Neuron (in vitro differentiated cells): Measurements from ENCODE around the gene PCYT1A.
"Not testable (repeated sequence)": the region's sequence is repeated elsewhere in the genome, so short reads cannot be mapped to it uniquely, and the experiment has no call there.

ENCODE experiments used
- H2AFZ ChIP-seq: one replicate; pipeline ENCODE4 v1.6.1; 2013; ENCODE audit warnings: low read depth, mild to moderate bottlenecking, inconsistent platforms, low read length, moderate library complexity
- H3K27me3 ChIP-seq: one replicate; pipeline ENCODE4 v1.6.1; 2013; ENCODE audit warnings: low read length; ENCODE audit not compliant: insufficient read depth
- H3K36me3 ChIP-seq: one replicate; pipeline ENCODE4 v1.6.1; 2013; ENCODE audit warnings: low read length; ENCODE audit not compliant: insufficient read depth
- H3K4me1 ChIP-seq: one replicate; pipeline ENCODE4 v1.6.1; 2013; ENCODE audit warnings: low read length; ENCODE audit not compliant: insufficient read depth
- H3K4me3 ChIP-seq: 2 replicates; pipeline ENCODE4 v1.5.1; 2013; ENCODE audit warnings: mild to moderate bottlenecking, low read length, moderate library complexity
- H3K9me3 ChIP-seq: one replicate; pipeline ENCODE4 v1.6.1; 2013; ENCODE audit warnings: low read length

Gene PCYT1A

DNA sequence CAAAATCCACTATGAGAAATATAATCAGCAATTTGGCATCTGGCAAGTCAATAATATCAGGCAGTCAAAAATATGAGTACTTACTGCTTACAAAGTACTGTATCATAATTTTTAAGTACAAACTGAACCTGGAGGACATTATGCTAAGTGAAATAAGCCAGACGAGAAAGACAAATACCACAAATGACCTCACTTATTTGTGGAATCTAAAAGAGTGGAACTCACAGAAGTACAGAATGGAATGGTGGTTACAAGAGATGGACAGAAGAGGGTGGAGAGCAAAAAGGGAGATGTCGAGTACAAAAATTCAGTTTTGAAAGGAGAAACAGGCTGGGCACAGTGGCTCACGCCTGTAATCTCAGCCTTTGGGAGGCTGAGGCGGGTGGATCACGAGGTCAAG lies 12.4 kb downstream of the PCYT1A start:
- Histone ChIP-seq H2AFZ (no peak overlapping the region), H3K9me3 (peaks cover 15% of the 10 kb centered on the region), H3K36me3 (peaks cover 12% of the 10 kb centered on the region), H3K4me1 (no peaks in the 10 kb centered on the region), H3K27me3 (no peaks in the 10 kb centered on the region), H3K4me3 (no peak overlapping the region)

DNA sequence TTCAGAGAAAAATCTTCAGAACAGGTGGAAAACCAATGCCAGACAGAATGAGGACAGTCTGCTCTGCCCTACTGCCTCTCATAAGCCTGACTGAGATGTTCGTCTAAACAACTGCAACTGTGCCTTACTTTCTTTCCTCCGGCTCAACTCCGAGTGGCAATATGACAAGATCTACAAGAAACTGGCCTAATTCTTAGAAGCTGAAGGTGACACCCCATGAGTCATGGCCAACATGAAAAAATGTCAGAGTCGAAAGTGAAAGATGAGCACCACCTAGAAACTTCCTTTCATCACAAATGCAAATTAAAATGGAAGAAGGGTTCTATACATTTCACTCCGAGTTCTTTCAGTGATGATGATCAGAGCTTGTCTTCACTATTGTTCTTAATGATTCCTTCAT lies 12.9 kb downstream of the PCYT1A start:
- Histone ChIP-seq H2AFZ (no peak overlapping the region), H3K36me3 (peaks cover 14% of the 10 kb centered on the region), H3K4me1 (no peaks in the 10 kb centered on the region), H3K9me3 (peaks cover 15% of the 10 kb centered on the region), H3K27me3 (no peaks in the 10 kb centered on the region), H3K4me3 (no peak overlapping the region)

DNA sequence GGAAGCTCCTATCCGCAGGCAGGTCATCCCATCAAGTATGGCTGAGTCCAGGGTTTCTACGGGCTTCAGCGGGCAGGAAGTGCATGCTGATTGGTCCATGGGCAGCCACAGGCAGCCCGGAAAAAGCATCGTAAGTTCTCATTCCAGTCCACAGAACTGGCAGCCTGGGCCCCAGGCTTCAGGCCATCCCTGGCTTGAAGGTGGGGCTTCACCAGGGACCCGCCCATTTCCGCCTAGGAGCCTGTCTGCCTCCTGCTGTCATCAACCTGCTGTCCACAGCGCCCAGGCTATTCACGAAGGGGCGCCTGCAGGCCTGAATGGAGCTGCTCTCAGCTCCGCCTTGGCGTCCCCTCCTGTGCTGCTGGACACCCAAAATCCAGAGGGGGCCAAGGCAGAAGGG lies 13.9 kb downstream of the PCYT1A start:
- H3K36me3 ChIP-seq, result peaks cover 23% of the 10 kb centered on the region
- H3K27me3 ChIP-seq, result no peaks in the 10 kb centered on the region
- no peak overlapping the region for H2AFZ ChIP-seq
- no peak overlapping the region for H3K4me3 ChIP-seq
- H3K4me1 ChIP-seq, result no peaks in the 10 kb centered on the region
- peaks cover 15% of the 10 kb centered on the region for H3K9me3 ChIP-seq

DNA sequence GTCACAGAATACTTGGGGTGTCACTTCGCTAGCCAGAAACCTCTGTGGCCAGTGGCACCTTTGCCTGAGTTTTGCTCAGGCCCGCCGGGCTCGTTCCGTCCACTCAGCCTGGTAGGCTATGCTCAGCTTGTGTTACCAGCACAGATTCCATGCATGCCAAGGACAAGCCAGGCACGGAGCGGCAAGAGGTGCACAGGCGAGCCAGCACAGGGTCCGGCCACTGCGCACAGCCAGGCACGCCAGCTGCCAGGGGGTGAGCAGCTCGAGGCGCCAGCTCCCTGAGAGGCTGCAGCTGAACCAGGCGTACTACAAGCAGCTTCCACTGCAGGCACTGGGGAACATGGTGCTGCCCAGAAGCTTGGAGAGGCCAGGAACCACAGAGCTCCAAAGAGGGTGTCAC lies 14.7 kb downstream of the PCYT1A start:
- no peak overlapping the region for H2AFZ ChIP-seq
- H3K36me3 ChIP-seq, result peaks cover 27% of the 10 kb centered on the region
- no peak overlapping the region for H3K4me3 ChIP-seq
- H3K9me3 ChIP-seq, result peaks cover 14% of the 10 kb centered on the region
- no peaks in the 10 kb centered on the region for H3K27me3 ChIP-seq
- no peaks in the 10 kb centered on the region for H3K4me1 ChIP-seq

DNA sequence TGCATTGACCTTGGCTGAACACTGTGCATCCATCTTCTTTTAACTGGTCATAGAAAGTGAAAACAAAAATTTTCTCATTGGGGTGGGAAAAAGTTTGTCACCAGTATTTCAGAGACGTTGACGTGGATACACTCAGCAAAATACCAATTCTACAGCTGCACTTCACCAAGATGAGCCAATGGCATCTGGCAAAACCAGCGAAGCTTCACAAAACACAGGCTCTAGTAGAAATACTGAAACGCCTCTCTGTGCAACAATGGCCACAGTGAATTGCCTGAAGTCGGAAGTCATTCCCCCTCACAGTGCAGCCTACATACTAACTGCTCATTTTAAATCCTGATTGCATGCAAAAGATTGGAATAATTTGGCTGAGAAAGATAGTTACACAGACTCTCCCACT lies 17.0 kb downstream of the PCYT1A start:
- Histone ChIP-seq H3K9me3 (peaks cover 16% of the 10 kb centered on the region), H3K27me3 (no peaks in the 10 kb centered on the region), H2AFZ (no peak overlapping the region), H3K36me3 (peaks cover 36% of the 10 kb centered on the region), H3K4me1 (no peaks in the 10 kb centered on the region), H3K4me3 (no peak overlapping the region)

DNA sequence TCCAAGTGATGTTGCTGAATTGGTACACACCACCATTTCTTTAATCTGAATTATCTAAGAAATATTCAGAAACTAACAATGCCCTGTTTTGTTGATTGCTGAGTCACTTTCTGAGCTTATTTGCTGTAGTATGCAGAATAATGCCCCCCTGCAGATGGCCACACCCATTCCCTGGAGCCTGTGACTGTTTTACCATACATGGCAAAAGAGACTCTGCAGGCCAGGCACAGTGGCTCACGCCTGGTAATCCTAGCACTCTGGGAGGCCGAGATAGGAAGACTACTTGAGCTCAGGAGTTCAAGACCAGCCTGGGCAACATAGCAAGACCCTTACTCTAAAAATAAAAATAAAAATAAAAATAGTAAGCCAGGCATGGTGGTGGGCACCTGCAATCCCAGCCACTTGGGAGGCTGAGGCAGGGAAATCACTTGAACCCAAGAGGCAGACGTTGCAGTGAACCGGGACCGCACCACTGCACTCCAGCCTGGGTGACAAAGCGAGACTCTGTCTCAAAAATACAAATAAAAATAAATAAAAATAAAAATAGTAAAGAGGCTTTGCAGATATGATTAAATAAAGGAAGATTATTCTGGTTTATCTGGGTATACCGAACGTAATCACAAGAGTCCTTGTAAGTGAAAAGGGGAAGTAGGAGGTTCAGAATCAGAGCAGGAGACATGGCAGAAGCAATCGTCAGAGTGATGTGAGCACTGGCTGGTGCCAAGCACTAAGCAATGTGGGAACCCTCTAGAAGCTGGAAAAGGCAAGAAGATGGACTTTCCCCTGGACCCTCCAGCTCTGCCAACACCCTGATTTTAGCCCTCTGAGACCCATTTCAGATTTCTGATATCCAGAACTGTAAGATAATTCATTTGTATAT lies 19.0 kb downstream of the PCYT1A start:
- no peaks in the 10 kb centered on the region for H3K4me1 ChIP-seq

DNA sequence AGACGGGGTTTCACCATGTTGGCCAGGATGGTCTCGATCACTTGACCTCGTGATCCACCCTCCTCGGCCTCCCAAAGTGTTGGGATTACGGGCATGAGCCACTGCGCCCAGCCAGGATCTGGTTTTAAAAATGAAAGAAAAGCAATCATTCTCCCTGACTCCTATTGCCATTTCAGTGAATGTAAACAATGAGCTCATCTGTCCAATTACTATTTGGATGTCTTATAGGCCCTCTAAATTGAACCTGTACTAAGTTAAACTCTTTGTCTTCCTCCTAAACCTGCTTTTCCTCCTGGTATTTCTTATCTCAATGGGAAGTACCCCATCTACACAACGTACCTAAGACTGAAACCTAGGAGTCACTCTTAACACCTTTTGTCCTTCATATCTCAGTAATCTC lies 23.7 kb downstream of the PCYT1A start:
- no peak overlapping the region for H2AFZ ChIP-seq
- no peaks in the 10 kb centered on the region for H3K27me3 ChIP-seq
- peaks cover 3% of the 10 kb centered on the region for H3K4me1 ChIP-seq
- H3K4me3 ChIP-seq, result no peak overlapping the region
- peaks cover 24% of the 10 kb centered on the region for H3K36me3 ChIP-seq
- peaks cover 5% of the 10 kb centered on the region for H3K9me3 ChIP-seq

More for the DNA sequence above, 19.0 kb downstream of the PCYT1A start:
- Histone ChIP-seq H3K27me3 (no peaks in the 10 kb centered on the region), H2AFZ (no peak overlapping the region), H3K9me3 (peaks cover 10% of the 10 kb centered on the region), H3K4me3 (no peak overlapping the region), H3K36me3 (peaks cover 41% of the 10 kb centered on the region)

DNA sequence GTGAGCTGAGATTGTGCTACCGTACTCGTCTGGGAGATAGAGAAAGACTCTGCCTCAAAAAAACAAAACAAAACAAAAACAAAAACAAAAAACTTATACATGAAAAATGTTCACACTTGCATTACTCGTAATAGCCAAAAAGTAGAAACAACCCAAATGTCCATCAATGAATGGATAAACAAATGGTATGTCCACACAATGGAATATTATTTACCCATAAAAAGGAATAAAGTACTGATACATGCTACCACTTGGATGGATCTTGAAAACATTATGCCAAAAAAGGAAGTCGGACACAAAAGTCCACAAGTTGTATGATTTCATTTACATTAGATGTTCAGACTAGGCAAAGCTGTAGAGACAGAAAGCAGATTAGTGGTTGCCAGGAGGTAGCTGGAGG lies 26.7 kb downstream of the PCYT1A start:
- no peak overlapping the region for H2AFZ ChIP-seq

DNA sequence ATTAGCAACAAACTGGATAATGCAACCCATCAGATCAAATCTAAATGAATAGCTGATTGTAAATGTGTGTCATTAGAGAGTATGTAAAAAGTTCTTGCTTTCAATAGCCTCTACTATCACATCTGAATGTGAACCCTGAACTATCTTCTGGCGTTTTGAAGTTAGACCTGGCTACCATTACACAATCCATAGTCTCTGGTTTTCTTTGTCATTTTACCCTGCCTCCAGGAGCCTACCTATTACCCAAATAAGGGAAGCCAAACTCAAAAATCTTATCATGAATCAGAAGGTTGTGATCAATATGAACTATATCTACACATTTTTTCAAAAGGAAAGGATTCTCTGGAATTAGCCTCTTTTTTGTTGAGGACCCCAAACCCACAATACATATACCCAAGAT lies 31.8 kb downstream of the PCYT1A start:
- peaks cover 22% of the 10 kb centered on the region for H3K36me3 ChIP-seq
- H3K4me3 ChIP-seq, result no peak overlapping the region
- no peaks in the 10 kb centered on the region for H3K27me3 ChIP-seq
- H3K4me1 ChIP-seq, result no peaks in the 10 kb centered on the region
- no peaks in the 10 kb centered on the region for H3K9me3 ChIP-seq
- no peak overlapping the region for H2AFZ ChIP-seq

More for the DNA sequence above, 26.7 kb downstream of the PCYT1A start:
- H3K4me1 ChIP-seq, result peaks cover 3% of the 10 kb centered on the region
- peaks cover 2% of the 10 kb centered on the region for H3K9me3 ChIP-seq
- peaks cover 19% of the 10 kb centered on the region for H3K36me3 ChIP-seq
- H3K27me3 ChIP-seq, result no peaks in the 10 kb centered on the region
- H3K4me3 ChIP-seq, result no peak overlapping the region

DNA sequence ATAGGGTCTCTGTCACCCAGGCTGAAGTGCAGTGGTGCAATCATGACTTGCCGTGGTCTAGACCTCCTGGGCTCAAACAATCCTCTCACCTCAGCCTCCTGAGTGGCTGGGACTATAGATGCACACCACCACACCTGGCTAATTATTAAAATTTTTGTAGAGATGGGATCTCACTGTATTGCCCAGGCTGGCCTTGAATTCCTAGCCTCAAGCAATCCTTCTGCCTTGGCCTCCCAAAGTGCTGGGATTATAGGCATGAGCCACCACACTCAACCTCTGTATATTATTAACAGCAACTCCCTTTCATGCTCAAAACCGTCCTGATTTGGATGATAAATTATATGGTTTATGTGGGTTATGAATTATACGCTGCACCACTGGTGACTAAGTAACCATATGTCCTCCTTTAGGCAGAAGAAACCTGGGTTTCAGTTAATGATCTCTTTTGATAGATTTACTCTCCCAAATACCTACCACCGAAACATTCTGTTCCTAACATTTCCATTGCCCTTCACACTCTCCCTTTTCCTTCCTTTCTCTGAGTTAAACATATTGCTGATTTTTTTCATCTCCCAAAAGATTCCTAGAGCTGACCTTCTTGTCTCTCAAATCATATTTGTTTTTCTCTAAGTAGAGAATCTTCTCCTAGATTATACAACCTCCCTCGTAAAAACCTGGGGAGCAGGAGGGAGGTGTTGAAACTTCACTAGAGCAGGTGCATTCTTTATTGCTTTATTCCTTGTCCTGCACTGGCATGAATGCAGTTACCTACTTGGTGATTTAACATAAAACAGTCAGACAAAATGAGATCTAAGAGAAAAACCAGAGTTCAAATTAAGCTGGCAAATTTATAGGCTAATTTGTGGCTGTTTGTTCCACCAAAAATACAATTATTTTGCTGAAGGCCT lies 32.9 kb downstream of the PCYT1A start:
- H3K36me3 ChIP-seq, result peaks cover 22% of the 10 kb centered on the region
- H3K4me1 ChIP-seq, result no peaks in the 10 kb centered on the region
- no peak overlapping the region for H3K4me3 ChIP-seq
- H3K9me3 ChIP-seq, result peaks cover 4% of the 10 kb centered on the region
- no peaks in the 10 kb centered on the region for H3K27me3 ChIP-seq
- H2AFZ ChIP-seq, result no peak overlapping the region

DNA sequence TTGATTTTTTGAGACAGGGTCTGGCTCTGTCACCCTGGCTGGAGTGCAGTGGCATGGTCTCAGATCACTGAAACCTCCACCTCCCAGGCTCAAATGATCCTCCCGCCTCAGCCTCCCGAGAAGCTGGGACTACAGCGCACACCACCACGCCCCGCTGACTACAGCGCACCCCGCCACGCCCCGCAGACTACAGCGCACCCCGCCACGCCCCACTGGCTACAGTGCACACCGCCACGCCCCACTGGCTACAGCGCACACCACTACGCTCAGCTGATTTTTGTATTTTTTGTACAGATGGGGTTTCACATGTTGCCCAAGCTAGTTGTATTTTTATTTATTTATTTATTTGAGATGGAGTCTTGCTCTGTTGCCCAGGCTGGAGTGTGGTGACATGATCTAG lies 35.6 kb downstream of the PCYT1A start:
- Histone ChIP-seq H3K9me3 (peaks cover 5% of the 10 kb centered on the region), H3K36me3 (peaks cover 32% of the 10 kb centered on the region), H2AFZ (no peak overlapping the region), H3K27me3 (no peaks in the 10 kb centered on the region), H3K4me3 (no peak overlapping the region), H3K4me1 (no peaks in the 10 kb centered on the region)

DNA sequence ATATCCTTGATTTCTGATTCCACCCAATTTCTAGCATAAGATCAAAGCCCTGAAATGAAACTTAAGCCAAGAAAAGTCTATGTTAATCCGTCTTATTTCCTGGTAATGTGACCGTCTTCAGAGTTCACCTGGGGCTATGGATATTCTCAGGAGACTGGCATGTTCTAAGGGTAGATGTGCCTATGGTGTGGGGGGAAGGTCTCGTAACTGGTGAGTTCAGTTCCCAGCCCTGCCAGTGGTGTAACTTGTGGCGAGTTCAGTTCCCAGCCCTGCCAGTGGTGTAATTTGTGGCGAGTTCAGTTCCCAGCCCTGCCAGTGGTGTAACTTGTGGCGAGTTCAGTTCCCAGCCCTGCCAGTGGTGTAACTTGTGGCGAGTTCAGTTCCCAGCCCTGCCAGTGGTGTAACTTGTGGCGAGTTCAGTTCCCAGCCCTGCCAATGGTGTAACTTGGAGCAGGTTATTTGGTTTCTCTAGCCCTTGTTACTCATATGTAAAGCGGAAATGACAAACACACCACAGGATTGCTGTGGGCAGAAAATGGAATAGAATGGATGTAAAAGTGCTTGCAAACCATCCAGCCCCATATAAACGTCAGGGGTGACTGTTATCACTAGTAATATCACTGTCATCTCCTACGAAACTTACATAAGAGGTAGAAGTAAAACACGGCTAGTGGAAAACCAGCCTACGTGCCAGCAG lies 40.8 kb downstream of the PCYT1A start:
- Histone ChIP-seq H3K27me3 (no peaks in the 10 kb centered on the region), H3K36me3 (peaks cover 40% of the 10 kb centered on the region), H2AFZ (no peak overlapping the region), H3K9me3 (peaks cover 5% of the 10 kb centered on the region), H3K4me3 (no peak overlapping the region), H3K4me1 (no peaks in the 10 kb centered on the region)

DNA sequence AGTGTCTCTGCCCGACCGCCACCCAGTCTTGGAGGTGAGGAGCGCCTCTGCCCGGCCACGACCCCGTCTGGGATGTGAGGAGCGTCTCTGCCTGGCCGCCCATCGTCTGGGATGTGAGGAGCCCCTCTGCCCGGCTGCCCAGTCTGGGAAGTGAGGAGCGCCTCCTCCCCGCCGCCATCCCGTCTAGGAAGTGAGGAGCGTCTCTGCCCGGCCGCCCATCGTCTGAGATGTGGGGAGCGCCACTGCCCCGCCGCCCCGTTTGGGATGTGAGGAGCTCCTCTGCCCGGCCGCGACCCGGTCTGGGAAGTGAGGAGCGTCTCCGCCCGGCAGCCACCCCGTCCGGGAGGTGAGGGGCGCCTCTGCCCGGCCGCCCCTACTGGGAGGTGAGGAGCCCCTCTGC lies 43.4 kb downstream of the PCYT1A start:
- not testable (repeated sequence) for H3K4me3 ChIP-seq, H3K9me3 ChIP-seq, H2AFZ ChIP-seq, H3K4me1 ChIP-seq, H3K27me3 ChIP-seq
- H3K36me3 ChIP-seq, result peaks cover 51% of the 10 kb centered on the region
